NT2/D1 (cell line): ENCODE results near the gene PCDHGA7.

Experiments
- YY1 ChIP-seq: IDR thresholded peaks from 2 replicates; pipeline ENCODE4 v1.6.1; 2011; ENCODE audit not compliant: insufficient read length, insufficient read depth
- ZNF274 ChIP-seq: IDR thresholded peaks from 2 replicates; pipeline ENCODE4 v1.6.1; 2011; ENCODE audit warnings: mild to moderate bottlenecking, low read depth, low read length

- TF ChIP-seq ZNF274: no peak
- TF ChIP-seq YY1: no peak
Measured at GRCh38 chr5:141373673-141374317, 8.7 kb upstream of the PCDHGA7 start, which contains the start of gene PCDHGA6.
